ENCODE results near the gene TET1.
"Not testable (repeated sequence)": the region's sequence is repeated elsewhere in the genome, so short reads cannot be mapped to it uniquely, and the experiment has no call there.

The TET1 gene

GRCh38 chr10:68617691-68618090, 57.6 kb downstream of the TET1 start:
- not testable (repeated sequence) for DNase-seq

- no peak for DNase-seq
Measured at GRCh38 chr10:68618234-68618633, 58.1 kb downstream of the TET1 start.

- no peak for DNase-seq
Measured at GRCh38 chr10:68619595-68619994, 59.5 kb downstream of the TET1 start.

GRCh38 chr10:68625316-68625921, 65.3 kb downstream of the TET1 start:
- DNase-seq: no peak

GRCh38 chr10:68628576-68629127, 68.5 kb downstream of the TET1 start:
- no peak for DNase-seq

GRCh38 chr10:68632271-68632560, 72.1 kb downstream of the TET1 start:
- not testable (repeated sequence) for DNase-seq

- no peak for DNase-seq
Measured at GRCh38 chr10:68633281-68633680, 73.1 kb downstream of the TET1 start.

GRCh38 chr10:68633816-68634466, 73.8 kb downstream of the TET1 start:
- no peak for DNase-seq

- DNase-seq: no peak
Measured at GRCh38 chr10:68636335-68636734, 76.2 kb downstream of the TET1 start.

- DNase-seq: not testable (repeated sequence)
Measured at GRCh38 chr10:68643550-68643949, 83.4 kb downstream of the TET1 start.

GRCh38 chr10:68647672-68648341, 87.7 kb downstream of the TET1 start:
- no peak for DNase-seq

- DNase-seq: no peak
Measured at GRCh38 chr10:68655620-68656126, 95.5 kb downstream of the TET1 start.

GRCh38 chr10:68665841-68666240, 105.7 kb downstream of the TET1 start:
- no peak for DNase-seq

GRCh38 chr10:68666280-68666760, 106.2 kb downstream of the TET1 start:
- DNase-seq: no peak

GRCh38 chr10:68668231-68668630, 108.1 kb downstream of the TET1 start:
- no peak for DNase-seq

- DNase-seq: no peak
Measured at GRCh38 chr10:68668972-68669371, 108.8 kb downstream of the TET1 start.

- no peak for DNase-seq
Measured at GRCh38 chr10:68684413-68684812, 124.3 kb downstream of the TET1 start.

GRCh38 chr10:68696018-68696417, 135.9 kb downstream of the TET1 start:
- no peak for DNase-seq

GRCh38 chr10:68697106-68697505, 137.0 kb downstream of the TET1 start:
- no peak for DNase-seq

GRCh38 chr10:68700197-68700596, 140.1 kb downstream of the TET1 start:
- no peak for DNase-seq

- no peak for DNase-seq
Measured at GRCh38 chr10:68705548-68705947, 145.4 kb downstream of the TET1 start.

GRCh38 chr10:68708987-68709386, 148.8 kb downstream of the TET1 start:
- not testable (repeated sequence) for DNase-seq

- DNase-seq: not testable (repeated sequence)
Measured at GRCh38 chr10:68713065-68713464, 152.9 kb downstream of the TET1 start.

GRCh38 chr10:68717435-68717834, 157.3 kb downstream of the TET1 start:
- no peak for DNase-seq
